Measurements from ENCODE around the gene BEST4.
"Not testable (repeated sequence)": the region's sequence is repeated elsewhere in the genome, so short reads cannot be mapped to it uniquely, and the experiment has no call there.

The BEST4 gene

GRCh38 chr1:44819196-44819607, 31.2 kb upstream of the BEST4 start:
- no peak for DNase-seq (ENCODE audit: low spot score)

GRCh38 chr1:44817771-44818495, 30.0 kb upstream of the BEST4 start:
- DNase-seq (ENCODE audit: low spot score): no peak

GRCh38 chr1:44817307-44817706, 29.3 kb upstream of the BEST4 start:
- no peak for DNase-seq (ENCODE audit: low spot score)

GRCh38 chr1:44815926-44816325, 28.0 kb upstream of the BEST4 start:
- DNase-seq (ENCODE audit: low spot score): not testable (repeated sequence)

- DNase-seq (ENCODE audit: low spot score): no peak
Observed at GRCh38 chr1:44812822-44813543, 25.0 kb upstream of the BEST4 start.

- no peak for DNase-seq (ENCODE audit: low spot score)
Observed at GRCh38 chr1:44811234-44811633, 23.3 kb upstream of the BEST4 start.

GRCh38 chr1:44810762-44811105, 22.8 kb upstream of the BEST4 start:
- DNase-seq (ENCODE audit: low spot score): not testable (repeated sequence)

- no peak for DNase-seq (ENCODE audit: low spot score)
Observed at GRCh38 chr1:44810101-44810761, 22.3 kb upstream of the BEST4 start.

- DNase-seq (ENCODE audit: low spot score): peak; percentile 58
Observed at GRCh38 chr1:44808938-44809917, 21.3 kb upstream of the BEST4 start.

GRCh38 chr1:44808063-44808937, 20.3 kb upstream of the BEST4 start, which contains the start of gene BTBD19:
Gene BTBD19 (plus strand): TSS chr1:44808523. CDS start chr1:44808821, 298 bp downstream.
- peak; percentile 86 for DNase-seq (ENCODE audit: low spot score)

- DNase-seq (ENCODE audit: low spot score): peak; percentile 90
Observed at GRCh38 chr1:44807364-44808062, 19.5 kb upstream of the BEST4 start.

GRCh38 chr1:44806704-44807363, 18.9 kb upstream of the BEST4 start, which contains the start of gene DYNLT4:
Gene DYNLT4 (minus strand): TSS chr1:44807351. CDS start chr1:44806668, 683 bp downstream.
- DNase-seq (ENCODE audit: low spot score): no peak

GRCh38 chr1:44806025-44806703, 18.2 kb upstream of the BEST4 start:
- no peak for DNase-seq (ENCODE audit: low spot score)

- DNase-seq (ENCODE audit: low spot score): no peak
Observed at GRCh38 chr1:44805311-44806024, 17.5 kb upstream of the BEST4 start.

- no peak for DNase-seq (ENCODE audit: low spot score)
Observed at GRCh38 chr1:44803312-44804095, 15.5 kb upstream of the BEST4 start.

- no peak for DNase-seq (ENCODE audit: low spot score)
Observed at GRCh38 chr1:44803062-44803311, 15.0 kb upstream of the BEST4 start.

- DNase-seq (ENCODE audit: low spot score): no peak
Observed at GRCh38 chr1:44802306-44803061, 14.5 kb upstream of the BEST4 start.
